HepG2 (cell line): Measurements from ENCODE around the gene SYNGR2. TPM values are rescaled to one million over a fixed set of nuclear protein-coding genes. Genes with fewer than 3 reads are reported as not detected.

Experiments used
- CC2D1A ChIP-seq: sonication (generic); formaldehyde crosslinking; IDR thresholded peaks from 2 replicates; pipeline ENCODE4 v1.8.1; 2023; ENCODE audit warnings: mild to moderate bottlenecking, missing genetic modification reagents
- ELF1 ChIP-seq: sonication (generic); formaldehyde crosslinking; IDR thresholded peaks from 2 replicates; pipeline ENCODE4 v1.4.0; 2020; ENCODE audit warnings: missing genetic modification reagents
- FIP1L1 ChIP-seq: fragments of 200-400 bp; formaldehyde crosslinking; IDR thresholded peaks from 2 replicates; pipeline ENCODE4 v1.6.1; 2018; ENCODE audit warnings: low read depth, mild to moderate bottlenecking, low read length, moderate library complexity, borderline replicate concordance; ENCODE audit not compliant: insufficient read depth
- KAT8 ChIP-seq: IDR thresholded peaks from 2 replicates; pipeline ENCODE4 v1.6.1; 2016; ENCODE audit warnings: missing genetic modification reagents, missing compliant biosample characterization
- MIXL1 ChIP-seq: IDR thresholded peaks from 2 replicates; pipeline ENCODE4 v1.6.1; 2016
- PBX2 ChIP-seq: IDR thresholded peaks from 2 replicates; pipeline ENCODE4 v1.6.1; 2016; ENCODE audit warnings: control low read depth
- PTBP1 ChIP-seq: fragments of 200-400 bp; formaldehyde crosslinking; IDR thresholded peaks from 2 replicates; pipeline ENCODE4 v1.6.1; 2018; ENCODE audit warnings: low read length, low read depth; ENCODE audit not compliant: poor library complexity, severe bottlenecking
- SMAD1 ChIP-seq: sonication (generic); formaldehyde crosslinking; IDR thresholded peaks from 2 replicates; pipeline ENCODE4 v1.4.0; 2020; ENCODE audit warnings: missing genetic modification reagents, low read depth, mild to moderate bottlenecking, borderline replicate concordance
- SRY ChIP-seq: sonication (generic); formaldehyde crosslinking; IDR thresholded peaks from 2 replicates; pipeline ENCODE4 v1.8.0; 2022; ENCODE audit warnings: mild to moderate bottlenecking, missing genetic modification reagents
- TCF12 ChIP-seq, 2 experiments: fragments of 450-650 bp in 1 of 2; sonication (generic) in 1 of 2; formaldehyde crosslinking in 1 of 2; IDR thresholded peaks; 2 replicates each; pipeline versions ENCODE4 v1.6.1 to v1.8.0; 2017 to 2022; ENCODE audit warnings: antibody characterized with exemption in 1 of 2, mild to moderate bottlenecking in 1 of 2, missing genetic modification reagents in 1 of 2, moderate library complexity in 1 of 2
- TOE1 ChIP-seq: sonication (generic); formaldehyde crosslinking; IDR thresholded peaks from 2 replicates; pipeline ENCODE4 v1.4.0; 2020; ENCODE audit warnings: mild to moderate bottlenecking, missing genetic modification reagents
- ZBTB26 ChIP-seq: IDR thresholded peaks from 2 replicates; pipeline ENCODE4 v1.6.1; 2016; ENCODE audit warnings: missing compliant biosample characterization, missing genetic modification reagents, borderline replicate concordance
- ZBTB7B ChIP-seq: sonication (generic); formaldehyde crosslinking; IDR thresholded peaks from 2 replicates; pipeline ENCODE4 v1.4.0; 2020; ENCODE audit warnings: missing genetic modification reagents
- ZFP82 ChIP-seq: sonication (generic); formaldehyde crosslinking; IDR thresholded peaks from 2 replicates; pipeline ENCODE4 v1.5.1; 2020; ENCODE audit warnings: mild to moderate bottlenecking, missing genetic modification reagents, borderline replicate concordance
- ZNF138 ChIP-seq: sonication (generic); formaldehyde crosslinking; IDR thresholded peaks from 2 replicates; pipeline ENCODE4 v1.5.0; 2020; ENCODE audit warnings: mild to moderate bottlenecking, low read depth, missing genetic modification reagents
- ZNF24 ChIP-seq: fragments of 450-650 bp; IDR thresholded peaks from 2 replicates; pipeline ENCODE4 v1.6.1; 2017; ENCODE audit warnings: antibody characterized with exemption, mild to moderate bottlenecking
- ZNF30 ChIP-seq: sonication (generic); formaldehyde crosslinking; IDR thresholded peaks from 2 replicates; pipeline ENCODE4 v1.5.0; 2020; ENCODE audit warnings: mild to moderate bottlenecking, missing genetic modification reagents
- ZNF564 ChIP-seq: sonication (generic); formaldehyde crosslinking; IDR thresholded peaks from 2 replicates; pipeline ENCODE4 v1.8.1; 2023; ENCODE audit warnings: mild to moderate bottlenecking, missing genetic modification reagents
- ZNF775 ChIP-seq: sonication (generic); formaldehyde crosslinking; IDR thresholded peaks from 2 replicates; pipeline ENCODE4 v1.4.0; 2020; ENCODE audit warnings: missing genetic modification reagents, mild to moderate bottlenecking, moderate library complexity, borderline replicate concordance
- polyA plus RNA-seq, 8 experiments: library from polyadenylated mRNA; depleted of rRNA in 3 of 8; stranded (reverse) in 7 of 8; unstranded in 1 of 8; fragments of >200 nt; fragmentation: Illumina TruSeq in 4 of 8; extraction: Trizol in 4 of 8; gene quantifications; 2 replicates each; pipeline versions ENCODE4 v1.2.1 to v1.2.3, GENCODE V29; 2011 to 2016; ENCODE audit warnings: low read depth in 4 of 8, missing spikeins in 1 of 8, mixed read lengths in 1 of 8; ENCODE audit not compliant: insufficient read depth in 1 of 8
- total RNA-seq, 5 experiments: library from RNA; depleted of rRNA; stranded (reverse); fragments of >200 nt; fragmentation: Illumina TruSeq; extraction: Trizol; gene quantifications; 2 replicates each; pipeline ENCODE4 v1.2.3, GENCODE V29; 2016; ENCODE audit warnings: low read depth in 1 of 5
- TF ChIP-seq, protein P1 (sequence below): sonication (generic); formaldehyde crosslinking; IDR thresholded peaks from 2 replicates; pipeline ENCODE4 v1.8.0; 2022; ENCODE audit warnings: mild to moderate bottlenecking, missing genetic modification reagents, moderate library complexity

Gene SYNGR2
- total and polyA plus RNA-seq, 2 of the 13 experiments (the other 11 are each of a cell fraction or from before 2014, with no cell fraction given), result 46.7 to 170 TPM

DNA sequence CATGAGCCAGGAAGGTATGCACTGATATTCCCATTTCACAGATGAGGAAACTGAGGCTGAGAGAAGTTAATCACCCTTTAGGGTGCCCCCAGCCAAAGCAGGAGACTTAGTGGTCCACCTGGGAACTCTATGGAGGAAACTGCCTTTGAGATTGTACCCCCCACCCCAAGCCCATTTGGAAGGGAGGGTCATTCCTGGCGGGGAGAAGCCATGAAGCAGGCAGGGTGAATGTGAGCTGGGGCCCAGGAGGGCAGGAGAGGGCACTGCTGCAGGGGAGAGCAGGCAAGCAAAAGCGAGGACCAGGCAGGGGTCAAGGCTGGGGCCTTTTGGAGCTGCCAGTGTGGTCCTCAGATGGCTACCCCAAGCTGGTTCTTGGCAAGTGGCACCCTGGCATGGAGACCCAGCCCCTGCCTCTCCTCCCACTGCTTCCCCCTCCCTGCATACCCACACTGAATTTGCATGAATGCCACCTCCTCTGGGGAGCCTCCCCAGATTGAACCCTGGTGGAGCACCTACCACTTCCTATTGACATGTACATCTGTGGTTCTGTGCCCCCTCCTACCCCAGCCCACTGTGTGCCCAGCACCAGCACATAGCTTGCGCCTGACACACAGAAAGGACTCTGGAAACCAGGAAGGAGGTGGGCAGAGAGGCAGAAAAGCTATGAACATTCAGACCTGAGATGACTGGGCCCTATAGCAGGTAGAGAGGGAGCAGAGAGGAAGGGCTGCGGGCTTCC, 38.9 kb upstream of the SYNGR2 start (continued):
- TF ChIP-seq ZNF30 (CRISPR knock-in tag) (no peak), PBX2 (CRISPR knock-in tag) (no peak), ZNF138 (CRISPR knock-in tag) (no peak), ZFP82 (no peak), CC2D1A (CRISPR knock-in tag) (no peak), TCF12 (IDR thresholded peaks at IDR 0.05) (no peak), TCF12 (CRISPR knock-in tag; IDR thresholded peaks at IDR 0.05) (no peak), KAT8 (CRISPR knock-in tag) (no peak), FIP1L1 (no peak), ZNF24 (peak; percentile 90), ZBTB26 (CRISPR knock-in tag) (no peak), ZNF775 (CRISPR knock-in tag) (no peak), ELF1 (CRISPR knock-in tag) (no peak), SMAD1 (no peak), ZNF564 (CRISPR knock-in tag) (no peak), ZBTB7B (CRISPR knock-in tag) (no peak), MIXL1 (CRISPR knock-in tag) (no peak), SRY (no peak), PTBP1 (no peak), TOE1 (no peak)
- TF ChIP-seq, protein P1, sequence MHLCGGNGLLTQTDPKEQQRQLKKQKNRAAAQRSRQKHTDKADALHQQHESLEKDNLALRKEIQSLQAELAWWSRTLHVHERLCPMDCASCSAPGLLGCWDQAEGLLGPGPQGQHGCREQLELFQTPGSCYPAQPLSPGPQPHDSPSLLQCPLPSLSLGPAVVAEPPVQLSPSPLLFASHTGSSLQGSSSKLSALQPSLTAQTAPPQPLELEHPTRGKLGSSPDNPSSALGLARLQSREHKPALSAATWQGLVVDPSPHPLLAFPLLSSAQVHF, result no peak
